Chondrocyte (in vitro differentiated cells): ENCODE results near the gene SRMS. TPM values are rescaled to one million over a fixed set of nuclear protein-coding genes. Genes with fewer than 3 reads are reported as not detected.
A peak's percentile ranks its signal among the peaks of the same experiment; 100 is the strongest.

Source experiments
- DNase-seq: peaks from one replicate; pipeline ENCODE4 v3.0.0; 2021; ENCODE audit warnings: mixed read lengths, low spot score
- H3K27ac Mint-ChIP-seq: one replicate; pipeline ENCODE4 v1.8.0; 2021; ENCODE audit warnings: mild to moderate bottlenecking, moderate library complexity, mixed read lengths; ENCODE audit not compliant: unreplicated experiment
- H3K27me3 Mint-ChIP-seq: 2 replicates; pipeline ENCODE4 v1.8.0; 2021; ENCODE audit warnings: low read depth, mixed read lengths
- H3K36me3 Mint-ChIP-seq: 2 replicates; pipeline ENCODE4 v1.8.0; 2021; ENCODE audit warnings: low read depth, mixed read lengths
- H3K4me1 Mint-ChIP-seq: 2 replicates; pipeline ENCODE4 v1.8.0; 2021; ENCODE audit warnings: low read depth, mild to moderate bottlenecking, mixed read lengths
- H3K4me3 Mint-ChIP-seq: one replicate; pipeline ENCODE4 v1.8.0; 2021; ENCODE audit warnings: mild to moderate bottlenecking, moderate library complexity, mixed read lengths; ENCODE audit not compliant: unreplicated experiment
- H3K9me3 Mint-ChIP-seq: 2 replicates; pipeline ENCODE4 v1.8.0; 2021; ENCODE audit warnings: low read depth, mixed read lengths
- CTCF ChIP-seq: fragments of 200-600 bp; sonication (generic); IDR thresholded peaks from 2 replicates; pipeline ENCODE4 v1.5.0; 2021; ENCODE audit warnings: antibody characterized with exemption, mild to moderate bottlenecking, moderate library complexity
- total RNA-seq: library from RNA; stranded (reverse); gene quantifications from 3 replicates; pipeline ENCODE4 v1.2.1, GENCODE V29; 2021

The SRMS gene
- total RNA-seq, 1 donor from 2014 or later = not detected

- peak; percentile 68 for DNase-seq
- H3K36me3 Mint-ChIP-seq = no peaks in the 10 kb centered on the region
- H3K27me3 Mint-ChIP-seq = no peaks in the 10 kb centered on the region
- H3K4me3 Mint-ChIP-seq = peak overlapping the region; percentile 49
- no peak overlapping the region for H3K27ac Mint-ChIP-seq
- no peaks in the 10 kb centered on the region for H3K9me3 Mint-ChIP-seq
- H3K4me1 Mint-ChIP-seq = no peaks in the 10 kb centered on the region
- peak; percentile 17 for TF ChIP-seq CTCF
Measured at GRCh38 chr20:63497946-63498935, 49.3 kb downstream of the SRMS start.

GRCh38 chr20:63497138-63497945 is 50.2 kb downstream of the SRMS start:
- no peak overlapping the region for H3K4me3 Mint-ChIP-seq
- no peaks in the 10 kb centered on the region for H3K27me3 Mint-ChIP-seq
- peaks cover 1% of the 10 kb centered on the region for H3K9me3 Mint-ChIP-seq
- TF ChIP-seq CTCF = no peak
- DNase-seq = peak; percentile 82
- no peaks in the 10 kb centered on the region for H3K36me3 Mint-ChIP-seq
- no peak overlapping the region for H3K27ac Mint-ChIP-seq
- no peaks in the 10 kb centered on the region for H3K4me1 Mint-ChIP-seq

- Mint-ChIP-seq H3K9me3 (peaks cover 5% of the 10 kb centered on the region), H3K4me1 (no peaks in the 10 kb centered on the region), H3K27ac (no peak overlapping the region), H3K4me3 (no peak overlapping the region), H3K27me3 (no peaks in the 10 kb centered on the region), H3K36me3 (no peaks in the 10 kb centered on the region)
- DNase-seq = peak; percentile 84
- no peak for TF ChIP-seq CTCF
Measured at GRCh38 chr20:63496596-63497120, 50.9 kb downstream of the SRMS start.

GRCh38 chr20:63495741-63496595 is 51.6 kb downstream of the SRMS start:
- no peaks in the 10 kb centered on the region for H3K36me3 Mint-ChIP-seq
- peaks cover 5% of the 10 kb centered on the region for H3K9me3 Mint-ChIP-seq
- H3K27me3 Mint-ChIP-seq = no peaks in the 10 kb centered on the region
- no peak overlapping the region for H3K27ac Mint-ChIP-seq
- TF ChIP-seq CTCF = peak; percentile 98
- H3K4me3 Mint-ChIP-seq = peak overlapping the region; percentile 60
- H3K4me1 Mint-ChIP-seq = no peaks in the 10 kb centered on the region
- peak; percentile 89 for DNase-seq
